ENCODE measurements around the gene NIM1K. TPM values are rescaled to one million over a fixed set of nuclear protein-coding genes. Genes with fewer than 3 reads are reported as not detected.
"Not testable (repeated sequence)": the region's sequence is repeated elsewhere in the genome, so short reads cannot be mapped to it uniquely, and the experiment has no call there.

NIM1K gene
- total RNA-seq, 2 donors from 2014 or later: 0.43 to 0.48 TPM

DNA sequence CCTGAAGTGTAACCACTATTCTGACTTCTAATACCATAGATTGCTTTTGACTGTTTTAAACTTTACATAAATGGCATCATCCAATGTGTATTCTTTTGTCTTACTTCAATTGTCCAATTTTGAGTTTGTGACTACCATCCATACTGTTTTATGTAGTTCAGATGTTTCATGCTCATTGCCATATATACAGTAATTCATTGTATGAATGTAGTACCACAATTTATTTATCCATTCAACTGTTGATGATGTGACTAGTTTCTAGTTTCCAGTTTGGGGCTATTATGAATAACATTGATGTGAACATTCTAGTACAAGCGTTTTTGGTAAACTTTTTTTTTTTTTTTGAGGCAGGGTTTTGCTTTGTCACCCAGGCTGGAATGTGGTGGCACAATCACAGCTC lies 66.1 kb downstream of the NIM1K start:
- no peaks in the 10 kb centered on the region for H3K4me1 ChIP-seq
- TF ChIP-seq, protein P1, sequence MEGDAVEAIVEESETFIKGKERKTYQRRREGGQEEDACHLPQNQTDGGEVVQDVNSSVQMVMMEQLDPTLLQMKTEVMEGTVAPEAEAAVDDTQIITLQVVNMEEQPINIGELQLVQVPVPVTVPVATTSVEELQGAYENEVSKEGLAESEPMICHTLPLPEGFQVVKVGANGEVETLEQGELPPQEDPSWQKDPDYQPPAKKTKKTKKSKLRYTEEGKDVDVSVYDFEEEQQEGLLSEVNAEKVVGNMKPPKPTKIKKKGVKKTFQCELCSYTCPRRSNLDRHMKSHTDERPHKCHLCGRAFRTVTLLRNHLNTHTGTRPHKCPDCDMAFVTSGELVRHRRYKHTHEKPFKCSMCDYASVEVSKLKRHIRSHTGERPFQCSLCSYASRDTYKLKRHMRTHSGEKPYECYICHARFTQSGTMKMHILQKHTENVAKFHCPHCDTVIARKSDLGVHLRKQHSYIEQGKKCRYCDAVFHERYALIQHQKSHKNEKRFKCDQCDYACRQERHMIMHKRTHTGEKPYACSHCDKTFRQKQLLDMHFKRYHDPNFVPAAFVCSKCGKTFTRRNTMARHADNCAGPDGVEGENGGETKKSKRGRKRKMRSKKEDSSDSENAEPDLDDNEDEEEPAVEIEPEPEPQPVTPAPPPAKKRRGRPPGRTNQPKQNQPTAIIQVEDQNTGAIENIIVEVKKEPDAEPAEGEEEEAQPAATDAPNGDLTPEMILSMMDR (IDR thresholded peaks at IDR 0.05): no peak

DNA sequence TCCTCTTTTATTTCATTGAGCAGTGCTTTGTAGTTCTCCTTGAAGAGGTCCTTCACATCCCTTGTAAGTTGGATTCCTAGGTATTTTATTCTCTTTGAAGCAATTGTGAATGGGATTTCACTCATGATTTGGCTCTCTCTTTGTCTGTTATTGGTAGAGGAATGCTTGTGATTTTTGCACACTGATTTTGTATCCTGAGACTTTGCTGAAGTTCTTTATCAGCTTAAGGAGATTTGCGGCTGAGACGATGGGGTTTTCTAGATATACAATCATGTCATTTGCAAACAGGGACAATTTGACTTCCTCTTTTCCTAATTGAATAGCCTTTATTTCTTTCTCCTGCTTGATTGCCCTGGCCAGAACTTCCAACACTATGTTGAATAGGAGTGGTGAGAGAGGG lies 70.2 kb downstream of the NIM1K start:
- H3K4me3 ChIP-seq; DNase-seq (ENCODE audit: low spot score); H3K4me1 ChIP-seq; H3K27me3 ChIP-seq; H3K9me3 ChIP-seq; H3K27ac ChIP-seq; H3K36me3 ChIP-seq: not testable (repeated sequence)

More for the DNA sequence above, 66.1 kb downstream of the NIM1K start:
- DNase-seq (ENCODE audit: low spot score): no peak
- no peak overlapping the region for H3K4me3 ChIP-seq
- no peaks in the 10 kb centered on the region for H3K9me3 ChIP-seq
- H3K36me3 ChIP-seq: no peaks in the 10 kb centered on the region
- H3K27me3 ChIP-seq: no peaks in the 10 kb centered on the region
- H3K27ac ChIP-seq: no peak overlapping the region

DNA sequence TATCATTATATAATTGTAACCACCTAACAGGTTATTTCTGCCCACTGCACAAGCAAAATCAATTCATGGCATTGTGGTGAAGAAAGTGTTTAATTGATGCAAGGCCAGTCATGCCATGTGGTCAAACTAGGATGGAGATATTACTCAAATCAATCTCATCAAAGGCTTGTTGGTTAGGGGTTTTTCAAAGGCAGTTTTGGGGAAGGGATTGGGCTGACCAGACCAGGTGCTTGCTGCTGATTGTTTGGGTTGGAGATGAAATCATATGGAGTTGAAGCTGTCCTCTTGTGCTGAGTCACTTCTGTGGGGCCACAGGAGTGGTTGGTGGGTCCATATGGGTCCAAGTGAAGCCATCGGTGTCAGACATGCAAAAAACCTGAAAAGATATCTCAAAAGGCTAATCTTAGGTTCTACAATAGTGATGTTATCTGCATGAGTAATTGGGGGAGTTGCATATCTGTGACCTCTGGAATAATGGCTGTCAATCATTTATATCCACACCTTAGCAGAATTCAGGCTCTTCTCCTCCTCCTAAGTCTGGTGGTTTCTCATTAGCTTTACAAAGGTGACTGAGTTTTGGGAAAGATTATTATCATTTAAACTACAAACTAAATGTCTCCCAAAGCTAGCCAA lies 76.3 kb downstream of the NIM1K start:
- Histone ChIP-seq H3K4me3 (no peak overlapping the region), H3K27me3 (no peaks in the 10 kb centered on the region), H3K27ac (no peak overlapping the region), H3K4me1 (no peaks in the 10 kb centered on the region), H3K9me3 (peaks cover 0 to 16% of the 10 kb centered on the region in 2 donors), H3K36me3 (no peaks in the 10 kb centered on the region)
- DNase-seq (ENCODE audit: low spot score): no peak
- TF ChIP-seq, protein P1 (IDR thresholded peaks at IDR 0.05): no peak

DNA sequence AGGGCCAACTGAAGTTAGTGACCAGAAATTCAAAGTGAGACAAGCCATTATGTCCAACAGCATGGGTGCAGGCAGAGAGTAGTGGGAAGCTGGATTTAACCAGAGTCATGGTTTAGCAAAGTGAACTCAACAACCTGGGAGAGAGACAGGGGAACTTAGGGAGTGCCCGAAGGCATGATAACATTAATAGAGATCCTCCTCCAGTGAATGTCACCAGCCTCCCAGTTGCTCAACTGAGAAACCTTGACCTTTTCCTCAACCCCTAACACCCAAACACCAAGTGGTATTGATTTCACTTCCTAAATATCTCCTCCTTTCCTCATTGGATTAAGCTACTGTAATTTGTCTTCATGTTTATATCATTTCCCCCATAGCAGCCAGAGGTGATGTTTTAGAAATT lies 78.6 kb downstream of the NIM1K start:
- Histone ChIP-seq H3K4me3 (no peak overlapping the region), H3K27me3 (no peaks in the 10 kb centered on the region), H3K4me1 (no peaks in the 10 kb centered on the region), H3K9me3 (peaks cover 0 to 16% of the 10 kb centered on the region in 2 donors), H3K36me3 (no peaks in the 10 kb centered on the region), H3K27ac (no peak overlapping the region)
- DNase-seq (ENCODE audit: low spot score): no peak
- TF ChIP-seq, protein P1 (IDR thresholded peaks at IDR 0.05): no peak

DNA sequence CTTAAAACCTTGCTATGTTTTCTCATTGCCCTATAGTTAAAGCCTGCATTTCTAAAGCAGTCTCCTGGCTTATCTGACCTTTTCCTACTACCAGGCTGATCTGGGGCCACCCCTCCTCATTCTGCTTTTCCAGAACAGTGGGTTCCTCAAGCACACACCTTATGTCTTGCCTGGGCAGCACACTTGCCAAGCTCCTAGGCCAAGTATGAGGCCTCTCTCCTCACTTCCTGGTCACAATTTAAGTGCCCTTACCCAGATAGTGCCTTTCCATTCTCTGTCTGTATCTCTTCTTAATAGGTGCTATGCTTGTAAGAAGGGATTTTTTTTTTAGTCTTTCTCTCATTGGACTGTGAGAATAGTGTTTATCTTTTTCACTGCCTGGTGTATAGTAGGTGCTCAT lies 81.5 kb downstream of the NIM1K start:
- no peak for DNase-seq (ENCODE audit: low spot score)
- TF ChIP-seq, protein P1 (IDR thresholded peaks at IDR 0.05): no peak

DNA sequence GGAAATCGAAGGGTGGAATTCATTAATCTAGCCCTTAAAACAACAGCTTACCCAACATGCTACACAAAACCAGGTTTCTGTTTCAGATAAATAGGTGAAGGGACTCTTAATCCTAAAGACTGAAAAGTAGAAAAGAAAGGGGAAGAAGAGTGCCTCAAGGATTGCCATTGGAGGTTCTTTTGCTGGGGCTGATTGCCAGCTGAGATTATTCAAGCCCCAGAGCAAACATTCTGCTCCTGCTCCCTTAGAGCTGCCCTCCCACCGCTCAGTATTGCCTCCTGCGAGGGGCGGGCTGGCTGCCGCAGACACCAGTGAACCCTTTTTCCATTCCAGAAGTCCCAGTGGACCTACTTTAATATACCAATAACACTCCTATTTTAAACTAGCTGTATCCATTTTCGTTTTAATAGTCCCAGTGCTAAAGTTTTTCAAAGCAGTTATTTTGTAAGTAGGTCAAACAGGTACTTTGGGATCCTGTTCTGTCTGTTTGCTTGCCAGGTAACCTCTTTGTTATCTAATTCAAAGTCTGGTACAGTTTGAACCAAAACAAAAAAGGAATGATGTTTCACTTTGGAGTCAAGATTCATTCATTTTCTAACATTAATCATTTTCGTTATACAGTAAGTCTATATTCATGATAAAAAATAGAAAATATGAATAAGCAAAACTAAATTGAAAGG lies 82.5 kb downstream of the NIM1K start:
- Histone ChIP-seq H3K9me3 (peaks cover 0 to 11% of the 10 kb centered on the region in 2 donors), H3K4me3 (no peak overlapping the region), H3K27me3 (no peaks in the 10 kb centered on the region), H3K36me3 (no peaks in the 10 kb centered on the region), H3K27ac (no peak overlapping the region), H3K4me1 (no peaks in the 10 kb centered on the region)
- no peak for DNase-seq (ENCODE audit: low spot score)
- TF ChIP-seq, protein P1 (IDR thresholded peaks at IDR 0.05): no peak

More for the DNA sequence above, 81.5 kb downstream of the NIM1K start:
- Histone ChIP-seq H3K4me1 (no peaks in the 10 kb centered on the region), H3K36me3 (no peaks in the 10 kb centered on the region), H3K27ac (no peak overlapping the region), H3K4me3 (no peak overlapping the region), H3K27me3 (no peaks in the 10 kb centered on the region), H3K9me3 (peaks cover 0 to 16% of the 10 kb centered on the region in 2 donors)

All from right atrium auricular region (tissue), 2 donors.